ENCODE results near the gene KLHDC1.

DNA sequence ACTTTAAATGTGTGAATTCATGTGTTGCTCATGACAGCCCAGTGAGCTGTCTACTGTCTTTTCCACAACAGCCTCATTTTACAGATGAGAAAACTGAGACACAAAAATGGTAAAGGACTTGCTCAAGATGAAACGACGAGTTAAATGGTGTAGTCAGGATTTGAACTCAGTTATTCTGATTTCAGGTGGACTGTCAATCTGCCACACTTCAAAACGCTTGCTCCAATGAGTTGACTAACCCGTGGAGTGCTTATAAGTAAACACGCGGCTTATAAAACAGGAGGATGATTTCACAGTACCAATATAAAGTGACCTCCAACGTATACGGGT is 4.3 kb upstream of the KLHDC1 start:
- TF ChIP-seq, protein P1, sequence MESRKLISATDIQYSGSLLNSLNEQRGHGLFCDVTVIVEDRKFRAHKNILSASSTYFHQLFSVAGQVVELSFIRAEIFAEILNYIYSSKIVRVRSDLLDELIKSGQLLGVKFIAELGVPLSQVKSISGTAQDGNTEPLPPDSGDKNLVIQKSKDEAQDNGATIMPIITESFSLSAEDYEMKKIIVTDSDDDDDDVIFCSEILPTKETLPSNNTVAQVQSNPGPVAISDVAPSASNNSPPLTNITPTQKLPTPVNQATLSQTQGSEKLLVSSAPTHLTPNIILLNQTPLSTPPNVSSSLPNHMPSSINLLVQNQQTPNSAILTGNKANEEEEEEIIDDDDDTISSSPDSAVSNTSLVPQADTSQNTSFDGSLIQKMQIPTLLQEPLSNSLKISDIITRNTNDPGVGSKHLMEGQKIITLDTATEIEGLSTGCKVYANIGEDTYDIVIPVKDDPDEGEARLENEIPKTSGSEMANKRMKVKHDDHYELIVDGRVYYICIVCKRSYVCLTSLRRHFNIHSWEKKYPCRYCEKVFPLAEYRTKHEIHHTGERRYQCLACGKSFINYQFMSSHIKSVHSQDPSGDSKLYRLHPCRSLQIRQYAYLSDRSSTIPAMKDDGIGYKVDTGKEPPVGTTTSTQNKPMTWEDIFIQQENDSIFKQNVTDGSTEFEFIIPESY (IDR thresholded peaks at IDR 0.05; ENCODE audit: borderline replicate concordance, low read depth) = no peak
- TF ChIP-seq FOXJ3 (CRISPR knock-in tag; IDR thresholded peaks at IDR 0.05) (no peak), JUND (IDR thresholded peaks at IDR 0.05) (no peak), TAF1 (IDR thresholded peaks at IDR 0.05; ENCODE audit: borderline replicate concordance, low read depth, low read length) (no peak), EZH2phosphoT487 (IDR thresholded peaks at IDR 0.05; ENCODE audit: borderline replicate concordance, low read depth) (no peak)
- TF ChIP-seq, protein P2, sequence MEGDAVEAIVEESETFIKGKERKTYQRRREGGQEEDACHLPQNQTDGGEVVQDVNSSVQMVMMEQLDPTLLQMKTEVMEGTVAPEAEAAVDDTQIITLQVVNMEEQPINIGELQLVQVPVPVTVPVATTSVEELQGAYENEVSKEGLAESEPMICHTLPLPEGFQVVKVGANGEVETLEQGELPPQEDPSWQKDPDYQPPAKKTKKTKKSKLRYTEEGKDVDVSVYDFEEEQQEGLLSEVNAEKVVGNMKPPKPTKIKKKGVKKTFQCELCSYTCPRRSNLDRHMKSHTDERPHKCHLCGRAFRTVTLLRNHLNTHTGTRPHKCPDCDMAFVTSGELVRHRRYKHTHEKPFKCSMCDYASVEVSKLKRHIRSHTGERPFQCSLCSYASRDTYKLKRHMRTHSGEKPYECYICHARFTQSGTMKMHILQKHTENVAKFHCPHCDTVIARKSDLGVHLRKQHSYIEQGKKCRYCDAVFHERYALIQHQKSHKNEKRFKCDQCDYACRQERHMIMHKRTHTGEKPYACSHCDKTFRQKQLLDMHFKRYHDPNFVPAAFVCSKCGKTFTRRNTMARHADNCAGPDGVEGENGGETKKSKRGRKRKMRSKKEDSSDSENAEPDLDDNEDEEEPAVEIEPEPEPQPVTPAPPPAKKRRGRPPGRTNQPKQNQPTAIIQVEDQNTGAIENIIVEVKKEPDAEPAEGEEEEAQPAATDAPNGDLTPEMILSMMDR (IDR thresholded peaks at IDR 0.05) = no peak
- TF ChIP-seq, protein P3, sequence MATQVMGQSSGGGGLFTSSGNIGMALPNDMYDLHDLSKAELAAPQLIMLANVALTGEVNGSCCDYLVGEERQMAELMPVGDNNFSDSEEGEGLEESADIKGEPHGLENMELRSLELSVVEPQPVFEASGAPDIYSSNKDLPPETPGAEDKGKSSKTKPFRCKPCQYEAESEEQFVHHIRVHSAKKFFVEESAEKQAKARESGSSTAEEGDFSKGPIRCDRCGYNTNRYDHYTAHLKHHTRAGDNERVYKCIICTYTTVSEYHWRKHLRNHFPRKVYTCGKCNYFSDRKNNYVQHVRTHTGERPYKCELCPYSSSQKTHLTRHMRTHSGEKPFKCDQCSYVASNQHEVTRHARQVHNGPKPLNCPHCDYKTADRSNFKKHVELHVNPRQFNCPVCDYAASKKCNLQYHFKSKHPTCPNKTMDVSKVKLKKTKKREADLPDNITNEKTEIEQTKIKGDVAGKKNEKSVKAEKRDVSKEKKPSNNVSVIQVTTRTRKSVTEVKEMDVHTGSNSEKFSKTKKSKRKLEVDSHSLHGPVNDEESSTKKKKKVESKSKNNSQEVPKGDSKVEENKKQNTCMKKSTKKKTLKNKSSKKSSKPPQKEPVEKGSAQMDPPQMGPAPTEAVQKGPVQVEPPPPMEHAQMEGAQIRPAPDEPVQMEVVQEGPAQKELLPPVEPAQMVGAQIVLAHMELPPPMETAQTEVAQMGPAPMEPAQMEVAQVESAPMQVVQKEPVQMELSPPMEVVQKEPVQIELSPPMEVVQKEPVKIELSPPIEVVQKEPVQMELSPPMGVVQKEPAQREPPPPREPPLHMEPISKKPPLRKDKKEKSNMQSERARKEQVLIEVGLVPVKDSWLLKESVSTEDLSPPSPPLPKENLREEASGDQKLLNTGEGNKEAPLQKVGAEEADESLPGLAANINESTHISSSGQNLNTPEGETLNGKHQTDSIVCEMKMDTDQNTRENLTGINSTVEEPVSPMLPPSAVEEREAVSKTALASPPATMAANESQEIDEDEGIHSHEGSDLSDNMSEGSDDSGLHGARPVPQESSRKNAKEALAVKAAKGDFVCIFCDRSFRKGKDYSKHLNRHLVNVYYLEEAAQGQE (IDR thresholded peaks at IDR 0.05; ENCODE audit: low read depth, low read length) = no peak

Data from SK-N-SH (cell line).